ENCODE measurements around the gene MB21D2. TPM values are rescaled to one million over a fixed set of nuclear protein-coding genes. Genes with fewer than 3 reads are reported as not detected.
A peak's percentile ranks its signal among the peaks of the same experiment; 100 is the strongest.

Gene MB21D2
- polyA plus RNA-seq, 1 donor (not counting 4 experiments of a cell fraction or from before 2014, with no cell fraction given): 9.0 TPM

- no peaks in the 10 kb centered on the region for H4K20me1 ChIP-seq (ENCODE audit: control insufficient read depth, extremely low read depth, insufficient read depth, low read length)
- dilution Hi-C loops (cut with MboI; ENCODE audit: extremely low pct_ligation_motif_present, low sequenced_read_pairs): no loop called here
- no peak overlapping the region for H3K4me2 ChIP-seq (ENCODE audit: control insufficient read depth, extremely low read depth, insufficient read depth, low read depth, low read length)
- no peak for DNase-seq (ENCODE audit: low read depth, low spot score)
- no peaks in the 10 kb centered on the region for H3K36me3 ChIP-seq (ENCODE audit: control insufficient read depth in 2 of 2, extremely low read depth in 1 of 2, insufficient read depth in 2 of 2, low read length in 2 of 2)
- no peaks in the 10 kb centered on the region for H3K9me3 ChIP-seq (ENCODE audit: control insufficient read depth, low read depth, low read length)
- TF ChIP-seq EZH2 (IDR thresholded peaks at IDR 0.05; ENCODE audit: low read length) (no peak), CTCF (optimal IDR thresholded peaks at IDR 0.05 in 1 of 3, IDR thresholded peaks at IDR 0.05 in 1 of 3, conservative IDR thresholded peaks at IDR 0.05 in 1 of 3; ENCODE audit: extremely low read depth in 1 of 3, insufficient read depth in 2 of 3, low read length in 3 of 3) (no peak)
- no peak overlapping the region for H3K9ac ChIP-seq (ENCODE audit: control insufficient read depth, extremely low read depth, insufficient read depth, low read length)
- H3K9me1 ChIP-seq (ENCODE audit: control insufficient read depth, extremely low read depth, insufficient read depth, low read length): no peaks in the 10 kb centered on the region
- H2AFZ ChIP-seq (ENCODE audit: control insufficient read depth, low read length): no peak overlapping the region
- no peak for FAIRE-seq
- no peak overlapping the region for H3K4me3 ChIP-seq (ENCODE audit: control insufficient read depth in 2 of 3, extremely low read depth in 1 of 3, insufficient read depth in 2 of 3, low read depth in 1 of 3, low read length in 3 of 3)
- peaks cover 81% of the 10 kb centered on the region for H3K79me2 ChIP-seq (ENCODE audit: control insufficient read depth, insufficient read depth, low read length)
- no peak overlapping the region for H3K27ac ChIP-seq (ENCODE audit: control insufficient read depth, insufficient read depth, low read length)
- H3K27me3 ChIP-seq (ENCODE audit: control insufficient read depth, extremely low read depth, insufficient read depth, low read length): no peaks in the 10 kb centered on the region
- H3K4me1 ChIP-seq (ENCODE audit: control insufficient read depth, extremely low read depth, insufficient read depth, low read length): peaks cover 19% of the 10 kb centered on the region
These were observed 4.1 kb downstream of the MB21D2 start for GRCh38 chr3:192913540-192913939.

- H4K20me1 ChIP-seq (ENCODE audit: control insufficient read depth, extremely low read depth, insufficient read depth, low read length): no peaks in the 10 kb centered on the region
These were observed 6.4 kb downstream of the MB21D2 start for GRCh38 chr3:192911293-192911692.

More at GRCh38 chr3:192911293-192911692, 6.4 kb downstream of the MB21D2 start:
- no peak overlapping the region for H2AFZ ChIP-seq (ENCODE audit: control insufficient read depth, low read length)
- dilution Hi-C loops (cut with MboI; ENCODE audit: extremely low pct_ligation_motif_present, low sequenced_read_pairs): no loop called here
- no peak overlapping the region for H3K4me2 ChIP-seq (ENCODE audit: control insufficient read depth, extremely low read depth, insufficient read depth, low read depth, low read length)
- no peak overlapping the region for H3K4me3 ChIP-seq (ENCODE audit: control insufficient read depth in 2 of 3, extremely low read depth in 1 of 3, insufficient read depth in 2 of 3, low read depth in 1 of 3, low read length in 3 of 3)
- FAIRE-seq (peak; percentile 9), DNase-seq (ENCODE audit: low read depth, low spot score) (no peak)
- no peaks in the 10 kb centered on the region for H3K9me3 ChIP-seq (ENCODE audit: control insufficient read depth, low read depth, low read length)
- H3K27me3 ChIP-seq (ENCODE audit: control insufficient read depth, extremely low read depth, insufficient read depth, low read length): no peaks in the 10 kb centered on the region
- peaks cover 0 to 9% of the 10 kb centered on the region in 2 experiments for H3K36me3 ChIP-seq (ENCODE audit: control insufficient read depth in 2 of 2, extremely low read depth in 1 of 2, insufficient read depth in 2 of 2, low read length in 2 of 2)
- no peak overlapping the region for H3K27ac ChIP-seq (ENCODE audit: control insufficient read depth, insufficient read depth, low read length)
- no peak overlapping the region for H3K9ac ChIP-seq (ENCODE audit: control insufficient read depth, extremely low read depth, insufficient read depth, low read length)
- peaks cover 2% of the 10 kb centered on the region for H3K9me1 ChIP-seq (ENCODE audit: control insufficient read depth, extremely low read depth, insufficient read depth, low read length)
- peaks cover 80% of the 10 kb centered on the region for H3K79me2 ChIP-seq (ENCODE audit: control insufficient read depth, insufficient read depth, low read length)
- peaks cover 33% of the 10 kb centered on the region for H3K4me1 ChIP-seq (ENCODE audit: control insufficient read depth, extremely low read depth, insufficient read depth, low read length)
- TF ChIP-seq EZH2 (IDR thresholded peaks at IDR 0.05; ENCODE audit: low read length) (no peak), CTCF (optimal IDR thresholded peaks at IDR 0.05 in 1 of 3, IDR thresholded peaks at IDR 0.05 in 1 of 3, conservative IDR thresholded peaks at IDR 0.05 in 1 of 3; ENCODE audit: extremely low read depth in 1 of 3, insufficient read depth in 2 of 3, low read length in 3 of 3) (no peak)
